Esophagus squamous epithelium (tissue), 4 donors: Measurements from ENCODE around the gene REG4.

Source experiments
- POLR2A ChIP-seq, 4 donors: fragments of 450-650 bp; IDR thresholded peaks; one replicate each; pipeline ENCODE4 v1.6.1; 2017; ENCODE audit warnings: antibody characterized with exemption in 4 of 4, mild to moderate bottlenecking in 4 of 4, moderate library complexity in 3 of 4
- TF ChIP-seq, protein P1 (sequence below), 6 experiments: fragments of 450-650 bp in 4 of 6; fragments of 200-600 bp in 2 of 6; sonication (generic) in 2 of 6; IDR thresholded peaks; one replicate each; pipeline ENCODE4 v1.5.1; 2016 to 2019; ENCODE audit warnings: antibody characterized with exemption in 6 of 6, mild to moderate bottlenecking in 4 of 6, moderate library complexity in 4 of 6

- TF ChIP-seq, protein P1, sequence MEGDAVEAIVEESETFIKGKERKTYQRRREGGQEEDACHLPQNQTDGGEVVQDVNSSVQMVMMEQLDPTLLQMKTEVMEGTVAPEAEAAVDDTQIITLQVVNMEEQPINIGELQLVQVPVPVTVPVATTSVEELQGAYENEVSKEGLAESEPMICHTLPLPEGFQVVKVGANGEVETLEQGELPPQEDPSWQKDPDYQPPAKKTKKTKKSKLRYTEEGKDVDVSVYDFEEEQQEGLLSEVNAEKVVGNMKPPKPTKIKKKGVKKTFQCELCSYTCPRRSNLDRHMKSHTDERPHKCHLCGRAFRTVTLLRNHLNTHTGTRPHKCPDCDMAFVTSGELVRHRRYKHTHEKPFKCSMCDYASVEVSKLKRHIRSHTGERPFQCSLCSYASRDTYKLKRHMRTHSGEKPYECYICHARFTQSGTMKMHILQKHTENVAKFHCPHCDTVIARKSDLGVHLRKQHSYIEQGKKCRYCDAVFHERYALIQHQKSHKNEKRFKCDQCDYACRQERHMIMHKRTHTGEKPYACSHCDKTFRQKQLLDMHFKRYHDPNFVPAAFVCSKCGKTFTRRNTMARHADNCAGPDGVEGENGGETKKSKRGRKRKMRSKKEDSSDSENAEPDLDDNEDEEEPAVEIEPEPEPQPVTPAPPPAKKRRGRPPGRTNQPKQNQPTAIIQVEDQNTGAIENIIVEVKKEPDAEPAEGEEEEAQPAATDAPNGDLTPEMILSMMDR (IDR thresholded peaks at IDR 0.05), result no peak
- TF ChIP-seq POLR2A (IDR thresholded peaks at IDR 0.05), result no peak
Measured at GRCh38 chr1:119764220-119764619, 47.0 kb downstream of the REG4 start.
